ENCODE measurements around the gene LBP. TPM values are rescaled to one million over a fixed set of nuclear protein-coding genes. Genes with fewer than 3 reads are reported as not detected.

LBP gene
- total RNA-seq, 1 experiment from 2014 or later, result 0.15 TPM

- POLR2A ChIA-PET, result interaction anchor here (0.6 kb wide), 1 partner anchor 459 kb away, joined by 3 read pairs; no protein-coding TSS in a partner anchor
- Histone ChIP-seq H3K4me3 (replicated peaks in 1 of 2; ENCODE audit: low read depth in 1 of 2, low read length in 2 of 2) (no peak overlapping the region), H3K4me1 (ENCODE audit: control insufficient read depth in 1 of 2, insufficient read depth in 2 of 2, low read length in 2 of 2) (no peaks in the 10 kb centered on the region), H3K9ac (ENCODE audit: low read length) (no peak overlapping the region), H3K79me2 (ENCODE audit: insufficient read depth, low read length) (no peaks in the 10 kb centered on the region), H3K27me3 (ENCODE audit: insufficient read depth, low read length) (peaks cover 8% of the 10 kb centered on the region; the same call in 1 of the 2 replicates), H3K9me2 (ENCODE audit: insufficient read depth) (no peaks in the 10 kb centered on the region), H3K9me3 (ENCODE audit: control insufficient read depth in 1 of 2, insufficient read depth in 1 of 2, low read depth in 1 of 2, low read length in 2 of 2) (no peaks in the 10 kb centered on the region; a peak in 1 of 4 replicates), H3K27ac (ENCODE audit: low read depth, low read length) (no peak overlapping the region), H3K4me2 (ENCODE audit: low read length) (no peak overlapping the region), H4K20me1 (ENCODE audit: insufficient read depth) (no peaks in the 10 kb centered on the region), H2AFZ (ENCODE audit: low read depth, low read length, poor library complexity, severe bottlenecking) (no peak overlapping the region), H3K36me3 (ENCODE audit: control insufficient read depth in 1 of 2, insufficient read depth in 2 of 2, low read length in 2 of 2) (no peaks in the 10 kb centered on the region)
- BruUV-seq (replicated peaks), result no TSS peak
- DNase-seq (ENCODE audit: low read depth, low spot score), result no peak
- no peak for ATAC-seq
- RAD21 ChIA-PET (ENCODE audit: low non-redundant PET in 1 of 2, low total read pairs in 2 of 2, uncharacterized antibody in 2 of 2, unreplicated experiment in 2 of 2), result no interaction called here
- no peak for TF ChIP-seq ZFX (IDR thresholded peaks at IDR 0.05)
- TF ChIP-seq POLR2A (IDR thresholded peaks at IDR 0.05; ENCODE audit: borderline replicate concordance, extremely low read depth, insufficient read depth, insufficient read length), result no peak
- TF ChIP-seq JUND (IDR thresholded peaks at IDR 0.05), result no peak
- TF ChIP-seq RAD21 (IDR thresholded peaks at IDR 0.05; ENCODE audit: low read depth), result no peak
- intact Hi-C loops (cut with micrococcal nuclease), result no loop called here
- CTCF ChIA-PET, result interaction anchor here (3.4 kb wide), 1 partner anchor 9 kb away, joined by 9 read pairs; no protein-coding TSS in a partner anchor
These were observed 15.0 kb upstream of the LBP start for GRCh38 chr20:38331245-38331644.

DNA sequence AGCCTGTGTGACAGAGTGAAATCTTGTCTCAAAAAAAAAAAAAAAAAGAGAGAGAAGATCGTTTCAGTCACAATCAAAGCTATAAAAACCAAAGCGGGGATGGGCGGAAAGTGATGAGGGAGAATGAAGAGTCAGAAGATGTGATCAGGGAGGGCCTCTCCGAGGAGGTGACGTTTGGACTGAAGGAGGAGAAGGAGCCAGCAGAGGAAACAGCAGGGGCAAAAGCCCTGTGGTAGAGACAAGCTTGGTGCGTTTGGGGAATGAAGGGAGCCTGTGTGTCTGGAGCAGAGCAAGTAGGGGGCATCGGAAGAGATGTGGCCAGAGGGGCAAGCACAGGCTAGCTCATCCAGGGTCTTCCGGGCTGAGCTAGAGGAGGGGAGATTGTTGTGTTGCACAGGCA, 14.5 kb upstream of the LBP start:
- H3K36me3 ChIP-seq (ENCODE audit: control insufficient read depth in 1 of 2, insufficient read depth in 2 of 2, low read length in 2 of 2), result no peaks in the 10 kb centered on the region
- peaks cover 8% of the 10 kb centered on the region; the same call in 1 of the 2 replicates for H3K27me3 ChIP-seq (ENCODE audit: insufficient read depth, low read length)
- peaks cover 0 to 3% of the 10 kb centered on the region in 2 experiments; a peak in 2 of 4 replicates for H3K9me3 ChIP-seq (ENCODE audit: control insufficient read depth in 1 of 2, insufficient read depth in 1 of 2, low read depth in 1 of 2, low read length in 2 of 2)
- TF ChIP-seq SIN3A (IDR thresholded peaks at IDR 0.05; ENCODE audit: low read depth) (no peak), TCF7L2 (IDR thresholded peaks at IDR 0.05; ENCODE audit: borderline replicate concordance, extremely low read depth, insufficient read depth, insufficient read length) (no peak), JUND (IDR thresholded peaks at IDR 0.05) (no peak), ATF3 (IDR thresholded peaks at IDR 0.05) (no peak), RAD21 (IDR thresholded peaks at IDR 0.05; ENCODE audit: low read depth) (no peak), CEBPB (IDR thresholded peaks at IDR 0.05; ENCODE audit: low read depth) (no peak), ELF1 (IDR thresholded peaks at IDR 0.05; ENCODE audit: borderline replicate concordance, low read depth) (no peak), CBX3 (IDR thresholded peaks at IDR 0.05; ENCODE audit: low read depth) (no peak), SP1 (IDR thresholded peaks at IDR 0.05; ENCODE audit: low read depth) (no peak), ZFX (IDR thresholded peaks at IDR 0.05) (no peak), EGR1 (IDR thresholded peaks at IDR 0.05; ENCODE audit: low read depth) (no peak), FOSL1 (IDR thresholded peaks at IDR 0.05; ENCODE audit: low read depth) (no peak)
- TF ChIP-seq, protein P1, sequence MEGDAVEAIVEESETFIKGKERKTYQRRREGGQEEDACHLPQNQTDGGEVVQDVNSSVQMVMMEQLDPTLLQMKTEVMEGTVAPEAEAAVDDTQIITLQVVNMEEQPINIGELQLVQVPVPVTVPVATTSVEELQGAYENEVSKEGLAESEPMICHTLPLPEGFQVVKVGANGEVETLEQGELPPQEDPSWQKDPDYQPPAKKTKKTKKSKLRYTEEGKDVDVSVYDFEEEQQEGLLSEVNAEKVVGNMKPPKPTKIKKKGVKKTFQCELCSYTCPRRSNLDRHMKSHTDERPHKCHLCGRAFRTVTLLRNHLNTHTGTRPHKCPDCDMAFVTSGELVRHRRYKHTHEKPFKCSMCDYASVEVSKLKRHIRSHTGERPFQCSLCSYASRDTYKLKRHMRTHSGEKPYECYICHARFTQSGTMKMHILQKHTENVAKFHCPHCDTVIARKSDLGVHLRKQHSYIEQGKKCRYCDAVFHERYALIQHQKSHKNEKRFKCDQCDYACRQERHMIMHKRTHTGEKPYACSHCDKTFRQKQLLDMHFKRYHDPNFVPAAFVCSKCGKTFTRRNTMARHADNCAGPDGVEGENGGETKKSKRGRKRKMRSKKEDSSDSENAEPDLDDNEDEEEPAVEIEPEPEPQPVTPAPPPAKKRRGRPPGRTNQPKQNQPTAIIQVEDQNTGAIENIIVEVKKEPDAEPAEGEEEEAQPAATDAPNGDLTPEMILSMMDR (IDR thresholded peaks at IDR 0.05 in 2 of 3, conservative IDR thresholded peaks at IDR 0.05 in 1 of 3; ENCODE audit: borderline replicate concordance in 1 of 3, insufficient read depth in 1 of 3, low read depth in 2 of 3, low read length in 2 of 3), result no peak
- TF ChIP-seq, protein P2, sequence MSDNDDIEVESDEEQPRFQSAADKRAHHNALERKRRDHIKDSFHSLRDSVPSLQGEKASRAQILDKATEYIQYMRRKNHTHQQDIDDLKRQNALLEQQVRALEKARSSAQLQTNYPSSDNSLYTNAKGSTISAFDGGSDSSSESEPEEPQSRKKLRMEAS (IDR thresholded peaks at IDR 0.05), result no peak
- TF ChIP-seq, protein P3, sequence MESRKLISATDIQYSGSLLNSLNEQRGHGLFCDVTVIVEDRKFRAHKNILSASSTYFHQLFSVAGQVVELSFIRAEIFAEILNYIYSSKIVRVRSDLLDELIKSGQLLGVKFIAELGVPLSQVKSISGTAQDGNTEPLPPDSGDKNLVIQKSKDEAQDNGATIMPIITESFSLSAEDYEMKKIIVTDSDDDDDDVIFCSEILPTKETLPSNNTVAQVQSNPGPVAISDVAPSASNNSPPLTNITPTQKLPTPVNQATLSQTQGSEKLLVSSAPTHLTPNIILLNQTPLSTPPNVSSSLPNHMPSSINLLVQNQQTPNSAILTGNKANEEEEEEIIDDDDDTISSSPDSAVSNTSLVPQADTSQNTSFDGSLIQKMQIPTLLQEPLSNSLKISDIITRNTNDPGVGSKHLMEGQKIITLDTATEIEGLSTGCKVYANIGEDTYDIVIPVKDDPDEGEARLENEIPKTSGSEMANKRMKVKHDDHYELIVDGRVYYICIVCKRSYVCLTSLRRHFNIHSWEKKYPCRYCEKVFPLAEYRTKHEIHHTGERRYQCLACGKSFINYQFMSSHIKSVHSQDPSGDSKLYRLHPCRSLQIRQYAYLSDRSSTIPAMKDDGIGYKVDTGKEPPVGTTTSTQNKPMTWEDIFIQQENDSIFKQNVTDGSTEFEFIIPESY (IDR thresholded peaks at IDR 0.05; ENCODE audit: extremely low read depth, insufficient replicate concordance, low read length), result no peak
- no peaks in the 10 kb centered on the region for H4K20me1 ChIP-seq (ENCODE audit: insufficient read depth)
- POLR2A ChIA-PET, result interaction anchor here (0.6 to 0.7 kb wide), 2 partner anchors 27 to 458 kb away, joined by 3 read pairs; no protein-coding TSS in a partner anchor
- ATAC-seq (no peak), DNase-seq (ENCODE audit: low read depth, low spot score) (no peak)
- BruUV-seq (replicated peaks), result no TSS peak
- RAD21 ChIA-PET (ENCODE audit: low non-redundant PET in 1 of 2, low total read pairs in 2 of 2, uncharacterized antibody in 2 of 2, unreplicated experiment in 2 of 2), result no interaction called here
- no peak overlapping the region for H3K9ac ChIP-seq (ENCODE audit: low read length)
- intact Hi-C loops (cut with micrococcal nuclease), result no loop called here
- H3K4me3 ChIP-seq (replicated peaks in 1 of 2; ENCODE audit: low read depth in 1 of 2, low read length in 2 of 2), result no peak overlapping the region
- H3K27ac ChIP-seq (ENCODE audit: low read depth, low read length), result no peak overlapping the region
- no peak overlapping the region for H2AFZ ChIP-seq (ENCODE audit: low read depth, low read length, poor library complexity, severe bottlenecking)
- H3K9me2 ChIP-seq (ENCODE audit: insufficient read depth), result no peaks in the 10 kb centered on the region
- H3K4me1 ChIP-seq (ENCODE audit: control insufficient read depth in 1 of 2, insufficient read depth in 2 of 2, low read length in 2 of 2), result no peaks in the 10 kb centered on the region
- H3K4me2 ChIP-seq (ENCODE audit: low read length), result no peak overlapping the region
- no peaks in the 10 kb centered on the region for H3K79me2 ChIP-seq (ENCODE audit: insufficient read depth, low read length)
- CTCF ChIA-PET, result interaction anchor here (3.4 kb wide), 1 partner anchor 10 kb away, joined by 9 read pairs; no protein-coding TSS in a partner anchor

Measured in HCT116 (cell line).